ENCODE measurements around the gene ETS2.

GRCh38 chr21:38774586-38775285 lies 31.0 kb upstream of the ETS2 start:
- no peak for TF ChIP-seq POLR2A (IDR thresholded peaks at IDR 0.05; ENCODE audit: low read depth, low read length)
- TF ChIP-seq MAZ (IDR thresholded peaks at IDR 0.05; ENCODE audit: borderline replicate concordance, low read depth, low read length): no peak
- TF ChIP-seq CTCF (conservative IDR thresholded peaks at IDR 0.05; ENCODE audit: low read depth, low read length): no peak
- no peak for TF ChIP-seq MXI1 (IDR thresholded peaks at IDR 0.05; ENCODE audit: borderline replicate concordance, low read depth, low read length)
- TF ChIP-seq SMC3 (IDR thresholded peaks at IDR 0.05; ENCODE audit: low read depth, low read length): no peak
- TF ChIP-seq RFX5 (IDR thresholded peaks at IDR 0.05; ENCODE audit: low read depth, low read length): no peak
- no peak for TF ChIP-seq CEBPB (IDR thresholded peaks at IDR 0.05; ENCODE audit: low read depth, low read length)

All from IMR-90 (cell line).